Left lobe of liver (tissue), 2 donors: ENCODE data around the gene DGKB. TPM values are rescaled to one million over a fixed set of nuclear protein-coding genes. Genes with fewer than 3 reads are reported as not detected.

Experiments used
- ATAC-seq: fragments of 200-7000 bp; cut with Tn5 transposase; one replicate; pipeline ENCODE4 v1.9.1; 2020; ENCODE audit warnings: mild to moderate bottlenecking, moderate library complexity
- DNase-seq: peaks from one replicate; pipeline ENCODE4 v3.0.0-alpha.2; 2020; ENCODE audit warnings: low spot score
- total RNA-seq: library from RNA; stranded (reverse); gene quantifications from one replicate; pipeline ENCODE4 v1.2.1, GENCODE V29; 2021
- donor health status: DM: no; HTN: no; CAD: no; lungs with moderate emphysema.
- donor health status: DM: no; HTN: yes; CAD: no.

The DGKB gene
- total RNA-seq, 1 donor from 2014 or later = 0.33 TPM

DNA sequence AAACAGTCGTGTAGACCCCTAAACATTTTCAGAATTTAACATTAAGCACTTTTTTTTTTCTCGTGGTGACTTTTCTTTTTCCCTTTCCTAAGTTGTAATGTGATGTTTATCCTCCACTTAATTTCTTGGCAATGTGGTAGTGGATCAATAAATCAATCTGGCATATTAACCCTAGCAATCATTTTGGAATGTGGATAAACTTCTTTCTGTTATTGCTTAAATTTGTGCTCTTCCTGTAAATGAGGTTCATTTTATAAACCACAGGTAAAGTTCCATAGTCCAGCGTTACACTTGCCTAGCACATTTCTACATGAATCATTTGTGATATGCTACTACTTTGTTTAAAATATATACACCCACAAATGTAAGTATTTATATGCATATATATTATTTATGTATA, 665.7 kb downstream of the DGKB start:
- ATAC-seq = peak; percentile 52
- DNase-seq = no peak

DNA sequence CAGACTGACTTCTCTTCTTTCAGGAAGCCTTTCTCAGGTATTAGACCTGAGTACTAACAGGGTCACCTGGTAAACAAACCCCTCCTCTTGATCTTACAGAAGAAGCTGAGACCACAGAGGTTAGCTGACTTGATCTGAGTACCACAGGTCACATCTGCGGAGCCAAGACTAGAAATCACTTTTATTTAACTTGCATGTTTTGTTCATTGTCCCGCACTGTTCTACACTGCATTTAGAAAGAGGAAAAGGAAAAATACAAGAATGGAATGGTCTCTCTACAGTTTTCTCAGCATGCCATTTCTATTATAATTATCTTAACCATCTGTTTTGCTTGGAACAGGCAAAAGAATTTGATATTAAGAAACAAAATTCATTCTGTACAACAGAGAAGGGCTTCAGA, 667.5 kb downstream of the DGKB start:
- DNase-seq = no peak
- ATAC-seq = peak; percentile 48

DNA sequence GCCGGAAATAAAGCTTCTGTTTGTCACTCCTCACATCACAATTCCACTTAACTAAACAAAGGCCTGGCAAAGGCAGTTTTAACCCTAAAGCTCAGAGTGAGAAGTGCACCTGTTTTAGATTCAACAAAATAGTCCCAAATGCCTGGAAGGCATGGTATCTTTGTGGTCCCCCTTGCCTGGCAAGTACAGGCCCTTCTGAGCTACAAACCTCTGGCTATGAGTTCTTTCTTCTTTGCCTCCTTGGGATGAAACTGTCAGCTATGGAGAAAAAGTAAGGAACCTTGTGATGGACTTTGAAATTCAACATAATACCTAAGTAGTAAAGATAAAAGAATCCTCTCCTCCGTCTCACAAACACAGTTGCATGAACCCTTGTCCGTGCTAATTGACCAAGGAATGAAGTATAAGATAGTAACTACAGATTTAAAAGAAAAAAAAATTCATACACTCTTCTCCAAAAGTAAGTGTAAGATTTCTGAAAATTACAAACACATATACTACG, 668.6 kb downstream of the DGKB start:
- no peak for DNase-seq
- no peak for ATAC-seq

DNA sequence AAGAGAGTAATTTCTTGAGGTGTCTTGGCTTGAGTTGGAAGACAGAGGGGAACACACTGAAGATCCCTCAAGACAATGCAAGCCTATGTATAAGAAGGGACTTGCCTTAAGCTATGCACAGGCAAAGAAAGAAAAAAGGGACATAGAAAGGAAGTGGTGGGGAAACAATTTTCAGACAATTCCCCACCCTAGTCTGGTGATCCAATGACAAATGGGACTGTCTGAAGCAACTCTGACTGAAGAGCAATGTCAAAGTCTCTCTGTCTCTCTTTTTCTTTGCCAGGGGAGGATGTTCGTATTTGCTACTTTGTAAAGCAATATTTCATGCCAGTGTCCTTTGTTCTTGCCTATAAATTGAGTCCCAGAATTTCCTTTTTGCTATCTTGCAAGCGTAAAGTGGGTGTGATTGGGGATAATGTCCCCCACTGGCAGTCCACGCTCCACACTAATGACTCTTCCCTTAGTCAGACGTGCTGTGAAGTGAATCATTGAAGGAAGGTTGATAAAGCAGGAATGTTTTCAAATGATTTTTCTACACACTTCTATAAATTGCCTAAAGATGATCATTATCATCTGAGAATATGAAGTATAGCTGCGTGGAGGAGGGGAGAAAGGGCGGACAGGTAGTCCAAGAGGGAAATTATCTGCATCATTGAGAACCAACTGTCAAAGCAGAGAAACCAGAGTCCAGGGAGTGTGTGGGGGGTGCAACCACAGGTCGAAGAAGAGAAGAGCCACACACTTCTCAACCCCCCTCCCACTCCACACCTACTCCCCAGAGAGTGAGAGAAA, 669.3 kb downstream of the DGKB start:
- ATAC-seq (no peak), DNase-seq (no peak)

DNA sequence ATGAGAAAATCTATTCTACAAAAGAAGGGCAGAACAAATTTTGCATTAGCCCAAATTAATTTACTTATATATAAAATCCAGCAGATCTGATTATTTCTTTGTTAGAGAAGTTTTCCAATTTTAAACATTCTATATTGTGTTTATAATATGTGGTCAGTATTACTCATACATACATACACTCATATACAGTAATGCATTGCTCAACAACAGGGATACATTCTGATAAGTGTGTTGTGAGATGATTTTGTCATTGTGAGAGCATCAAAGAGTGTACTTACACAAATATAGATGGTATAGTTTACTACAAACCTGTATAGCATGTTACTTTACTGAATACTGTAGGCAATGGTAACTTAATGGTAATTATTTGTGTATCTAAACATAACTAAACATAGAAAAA, 673.5 kb downstream of the DGKB start:
- no peak for DNase-seq
- ATAC-seq = no peak

DNA sequence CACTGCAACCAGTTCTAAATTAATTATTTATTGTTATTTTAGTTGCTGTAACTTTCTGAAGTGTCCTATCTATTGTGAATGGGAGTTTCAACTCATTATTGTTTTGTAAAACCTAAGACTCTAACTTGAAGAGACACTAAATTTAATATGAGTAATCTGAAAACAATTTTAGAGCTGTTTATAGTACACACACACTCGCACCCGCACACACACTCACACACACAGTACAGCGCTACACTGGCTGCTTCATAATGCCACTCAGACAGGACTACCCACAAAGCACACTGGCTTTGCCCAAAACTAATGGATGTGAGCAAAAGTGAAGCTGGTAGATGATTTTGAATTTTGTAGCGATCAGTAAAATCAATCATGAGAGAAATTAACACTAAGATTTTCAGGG, 674.2 kb downstream of the DGKB start:
- DNase-seq (no peak), ATAC-seq (no peak)

DNA sequence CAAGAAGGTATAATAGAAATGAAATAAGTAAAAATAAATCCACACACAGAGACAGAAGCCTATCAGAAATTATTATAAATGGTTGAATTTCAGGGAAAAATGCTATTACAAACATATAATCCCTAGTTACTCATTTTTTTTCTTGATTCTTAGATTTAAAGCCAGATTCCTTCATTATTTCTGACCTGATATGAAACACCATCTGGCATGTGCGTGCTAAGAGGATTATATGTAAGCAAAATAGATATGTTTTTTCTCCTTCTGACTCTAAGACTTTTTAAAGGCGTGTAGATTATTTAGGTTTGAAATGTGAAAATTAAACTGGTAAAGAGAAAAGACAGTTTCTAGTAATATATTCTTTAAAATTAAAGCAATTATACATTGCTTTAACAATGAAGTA, 676.4 kb downstream of the DGKB start:
- ATAC-seq (no peak), DNase-seq (no peak)

DNA sequence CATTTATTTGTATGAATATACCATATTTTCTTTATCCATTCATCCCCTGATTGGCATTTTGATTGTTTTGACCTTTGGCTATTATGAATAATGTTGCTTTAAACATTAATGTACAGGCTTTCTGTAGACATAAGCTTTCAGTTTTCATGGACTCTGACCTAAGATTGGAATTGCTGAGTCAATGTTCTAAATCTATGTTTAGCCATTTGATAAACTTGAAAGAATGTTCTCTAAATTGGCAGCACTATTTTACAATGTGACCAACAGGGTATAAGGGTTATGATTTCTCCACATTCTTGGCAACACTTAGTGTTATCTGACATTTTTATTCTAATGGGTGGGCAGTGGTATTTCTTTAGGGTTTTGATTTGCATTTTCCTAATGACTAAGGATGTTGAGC, 683.4 kb downstream of the DGKB start:
- ATAC-seq (peak; percentile 74), DNase-seq (no peak)

DNA sequence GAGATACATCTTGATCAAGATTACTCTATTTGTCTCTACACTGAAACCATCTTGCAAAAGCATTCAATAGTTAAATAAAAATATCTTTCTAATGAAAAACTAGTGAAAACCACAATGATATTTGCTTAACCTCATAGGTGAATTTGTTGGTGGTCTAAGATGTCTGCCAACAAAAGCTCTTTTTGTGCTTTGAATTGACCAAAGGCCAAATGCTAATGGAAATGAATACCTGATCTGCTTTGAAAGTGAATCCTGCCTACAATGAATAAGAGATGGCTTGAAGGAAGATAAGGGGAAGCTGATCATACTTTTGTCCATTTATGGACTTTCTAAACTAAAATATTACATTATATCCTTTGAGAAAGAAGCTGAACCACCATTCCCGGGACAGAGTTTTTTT, 684.2 kb downstream of the DGKB start:
- no peak for ATAC-seq
- DNase-seq = no peak

DNA sequence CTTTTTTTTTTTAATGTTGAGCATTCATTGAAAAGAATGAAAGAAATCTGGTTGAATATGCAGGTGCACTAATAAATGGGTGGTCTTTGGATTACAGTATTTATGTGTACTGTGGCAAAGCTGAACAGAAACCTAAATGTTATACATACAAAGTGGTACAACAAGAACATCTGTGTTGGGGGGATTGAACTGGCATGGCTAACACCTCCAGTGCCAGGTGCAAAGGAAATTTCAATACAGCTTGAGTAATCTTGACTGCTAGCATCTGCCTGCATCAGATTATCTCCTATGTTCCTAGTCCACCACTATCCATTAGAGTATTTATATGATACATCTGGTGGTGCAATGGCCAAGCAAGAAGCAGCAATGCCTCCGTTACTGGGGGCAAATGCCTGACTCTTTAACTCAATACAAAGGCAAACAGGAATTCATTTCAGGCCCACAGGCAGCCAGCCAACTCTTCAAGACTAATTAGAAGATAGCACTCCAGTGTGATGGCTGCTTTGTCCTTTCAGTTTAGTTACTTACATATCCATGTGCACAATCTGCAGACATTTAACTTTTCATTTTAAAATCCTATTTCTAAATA, 692.6 kb downstream of the DGKB start:
- DNase-seq = no peak
- no peak for ATAC-seq

DNA sequence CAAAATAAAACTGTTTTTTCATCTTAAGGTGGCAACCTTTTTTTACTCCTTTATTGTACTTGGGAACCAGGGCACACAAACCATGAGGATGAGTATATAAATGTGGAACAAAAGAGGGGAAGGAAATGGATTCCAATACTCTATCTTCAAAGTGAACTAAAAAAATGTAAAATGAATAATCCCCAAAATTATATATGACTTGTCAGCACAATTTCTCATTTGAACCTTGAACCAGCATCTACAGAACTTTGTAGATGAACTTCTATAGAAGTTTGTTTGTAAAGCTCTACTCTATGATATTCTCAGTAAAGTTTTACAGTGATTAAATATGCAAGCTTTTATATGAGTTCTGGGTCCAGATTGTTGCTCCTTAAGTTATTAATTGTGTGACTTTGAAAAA, 694.8 kb downstream of the DGKB start:
- no peak for DNase-seq
- no peak for ATAC-seq

DNA sequence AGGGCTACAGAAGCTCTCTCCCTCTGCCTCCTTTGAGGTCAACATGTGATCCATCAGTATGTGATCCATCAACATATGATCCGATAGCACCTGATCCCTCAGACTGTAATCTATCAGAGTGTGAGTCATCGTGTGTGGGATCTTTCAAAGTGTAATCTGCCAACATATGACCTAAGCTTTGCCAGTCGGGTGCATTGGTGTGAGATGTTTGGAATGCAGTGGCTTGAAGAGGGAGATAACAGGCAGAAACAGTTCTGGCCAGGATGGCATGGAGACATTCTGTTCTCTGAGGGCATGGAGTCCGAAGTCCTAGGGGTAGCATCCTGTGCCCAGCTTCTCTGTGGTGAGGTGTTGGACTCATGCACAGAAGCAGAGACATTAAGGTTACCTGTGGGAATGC, 695.4 kb downstream of the DGKB start:
- no peak for DNase-seq
- no peak for ATAC-seq

DNA sequence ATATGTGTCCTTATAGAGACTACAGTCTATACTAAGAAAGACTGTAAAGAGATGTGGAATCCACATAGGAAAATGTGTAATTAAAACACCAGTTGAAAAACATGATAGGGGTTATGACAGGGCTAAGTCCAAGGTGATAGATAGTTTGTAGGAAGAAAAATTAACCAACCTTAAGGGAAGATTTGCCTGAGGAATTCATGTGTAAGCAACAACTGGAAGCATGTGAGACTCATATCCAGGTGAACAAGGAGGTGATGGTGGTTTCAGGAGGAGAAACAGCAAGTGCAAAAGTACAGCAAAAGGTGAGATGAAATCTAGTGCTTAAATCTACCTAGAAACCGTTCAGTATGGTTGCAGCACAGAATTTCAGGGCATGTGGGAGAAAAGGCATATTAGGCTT, 696.4 kb downstream of the DGKB start:
- ATAC-seq = no peak
- no peak for DNase-seq

DNA sequence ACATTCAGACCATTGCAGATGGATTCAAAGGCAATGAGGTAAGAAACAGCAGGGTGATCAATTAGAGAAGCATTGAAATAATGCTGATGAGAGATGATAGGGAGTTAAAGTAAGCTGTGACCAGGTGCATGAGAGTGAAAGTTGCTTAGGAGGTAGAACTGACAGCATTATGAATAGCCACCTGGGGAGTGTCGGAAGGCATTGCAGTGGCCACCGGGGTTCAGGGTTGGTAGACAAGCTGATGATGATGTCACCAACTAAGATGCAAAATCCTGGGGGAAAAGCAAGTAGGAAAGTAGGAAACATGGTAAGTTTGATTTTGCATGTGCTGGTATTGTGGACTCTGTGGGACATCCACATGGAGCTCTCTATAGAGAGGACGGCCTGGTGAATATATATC, 701.2 kb downstream of the DGKB start:
- DNase-seq (no peak), ATAC-seq (no peak)

DNA sequence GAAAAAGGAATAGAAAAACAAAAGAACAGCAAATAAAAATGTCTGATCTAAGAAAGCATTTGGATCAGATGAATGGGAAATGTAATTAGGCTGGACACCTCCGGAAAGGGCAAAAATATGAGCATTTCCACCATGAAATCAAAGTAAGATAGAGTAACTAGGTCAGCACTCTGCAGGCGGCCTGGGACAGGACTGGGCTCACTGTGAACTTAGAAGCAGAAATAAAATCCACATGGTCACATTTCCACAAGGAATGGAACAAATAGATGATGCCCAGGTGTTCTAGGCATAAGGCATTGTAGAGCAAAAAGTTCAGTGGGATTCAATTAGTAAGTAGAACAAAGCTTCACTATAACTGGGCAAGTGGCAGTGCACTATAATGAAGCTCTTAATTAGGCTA, 703.2 kb downstream of the DGKB start:
- no peak for ATAC-seq
- DNase-seq = no peak

DNA sequence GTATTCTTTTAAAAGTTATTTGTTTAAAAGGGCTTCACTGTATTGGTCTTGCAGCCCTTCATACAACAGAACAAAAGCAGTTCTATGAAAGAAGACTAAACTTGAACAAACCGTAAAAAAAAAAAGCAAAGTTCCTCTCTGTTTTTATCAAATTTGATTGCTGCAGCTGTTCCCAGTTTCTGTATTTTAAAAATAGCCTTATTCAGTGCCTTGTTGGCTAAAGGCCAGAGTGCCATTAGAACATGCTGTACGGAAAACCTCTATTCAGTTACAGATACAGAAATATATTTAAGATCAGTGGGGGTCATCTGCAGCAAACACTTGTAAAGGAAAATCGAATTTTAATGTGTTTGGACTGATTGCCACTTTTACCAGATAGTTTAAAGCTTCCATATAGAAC, 705.3 kb downstream of the DGKB start:
- DNase-seq (no peak), ATAC-seq (no peak)

DNA sequence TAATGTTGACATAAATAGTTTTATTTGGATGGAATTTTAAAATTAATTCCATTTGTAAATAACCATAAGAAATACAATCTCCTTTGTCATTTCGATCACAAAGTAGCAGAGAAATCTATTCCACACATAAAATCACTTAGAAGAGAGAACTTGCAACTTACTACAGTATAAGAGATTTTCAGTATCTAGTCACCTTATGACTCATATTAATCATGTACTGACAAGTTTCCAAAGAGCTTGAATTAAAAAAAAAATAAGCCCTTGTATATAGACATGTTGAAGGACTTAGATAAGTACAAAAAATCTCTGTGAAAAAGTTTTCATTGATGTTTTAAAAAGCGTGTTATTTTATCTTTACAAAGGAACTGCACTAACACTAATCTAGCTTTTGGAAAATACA, 706.0 kb downstream of the DGKB start:
- DNase-seq (no peak), ATAC-seq (no peak)

DNA sequence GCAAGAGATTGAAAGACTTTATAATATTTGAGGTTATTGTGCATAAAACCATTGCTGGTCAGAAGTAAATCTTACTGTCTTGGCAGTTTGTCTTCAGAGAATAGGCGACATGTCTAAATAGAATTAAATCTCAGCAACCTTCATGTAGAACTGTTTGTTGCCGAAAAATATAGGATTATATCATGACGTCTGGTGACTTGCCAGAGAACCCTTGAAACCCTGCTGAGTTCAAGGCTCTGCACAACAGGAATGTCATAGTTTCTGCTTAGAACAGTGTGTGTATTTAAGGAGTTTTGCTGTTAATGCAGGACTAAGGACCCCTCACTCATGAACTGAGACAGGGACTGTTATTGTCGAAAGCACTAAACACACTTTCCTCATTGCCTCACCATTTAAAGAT, 706.7 kb downstream of the DGKB start:
- ATAC-seq = no peak
- DNase-seq = no peak

DNA sequence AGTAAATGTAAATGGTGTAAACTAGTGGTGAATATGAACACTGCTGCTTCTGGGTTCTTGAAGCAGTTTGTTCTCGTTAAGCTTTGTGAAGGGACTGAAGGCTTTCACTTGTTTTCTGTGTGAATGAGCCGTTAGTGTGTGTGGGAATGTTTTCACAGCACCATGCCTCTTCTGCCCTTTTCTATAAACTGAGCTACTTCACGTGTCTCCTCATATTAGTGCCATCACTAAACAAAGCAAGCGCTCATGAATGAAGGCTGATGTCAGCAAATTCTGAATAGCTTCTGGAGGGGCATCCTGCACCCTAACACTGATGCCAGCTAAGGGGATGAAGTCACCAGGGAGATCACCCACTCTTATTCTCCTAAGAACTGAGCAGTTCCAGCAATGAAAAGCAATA, 707.5 kb downstream of the DGKB start:
- DNase-seq = no peak
- no peak for ATAC-seq

DNA sequence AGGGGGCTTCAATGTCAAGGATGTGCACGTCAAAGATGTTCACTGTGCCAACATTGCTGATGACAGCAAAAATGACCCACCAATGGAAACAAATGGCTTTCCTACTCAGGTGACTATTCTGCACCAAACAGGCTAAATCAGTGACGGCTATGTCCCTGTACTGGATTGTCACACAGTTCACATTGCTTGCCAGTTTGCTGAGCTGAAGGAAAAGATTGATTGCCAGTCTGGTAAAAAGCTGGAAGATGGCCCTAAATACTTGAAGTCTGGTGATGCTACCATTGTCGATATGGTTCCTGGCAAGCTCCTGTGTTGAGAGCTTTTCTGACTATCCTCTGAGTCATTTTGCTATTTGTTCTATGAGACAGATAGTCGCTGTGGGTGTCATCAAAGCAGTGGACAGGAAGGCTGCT, 710.9 kb downstream of the DGKB start:
- ATAC-seq (no peak), DNase-seq (no peak)

DNA sequence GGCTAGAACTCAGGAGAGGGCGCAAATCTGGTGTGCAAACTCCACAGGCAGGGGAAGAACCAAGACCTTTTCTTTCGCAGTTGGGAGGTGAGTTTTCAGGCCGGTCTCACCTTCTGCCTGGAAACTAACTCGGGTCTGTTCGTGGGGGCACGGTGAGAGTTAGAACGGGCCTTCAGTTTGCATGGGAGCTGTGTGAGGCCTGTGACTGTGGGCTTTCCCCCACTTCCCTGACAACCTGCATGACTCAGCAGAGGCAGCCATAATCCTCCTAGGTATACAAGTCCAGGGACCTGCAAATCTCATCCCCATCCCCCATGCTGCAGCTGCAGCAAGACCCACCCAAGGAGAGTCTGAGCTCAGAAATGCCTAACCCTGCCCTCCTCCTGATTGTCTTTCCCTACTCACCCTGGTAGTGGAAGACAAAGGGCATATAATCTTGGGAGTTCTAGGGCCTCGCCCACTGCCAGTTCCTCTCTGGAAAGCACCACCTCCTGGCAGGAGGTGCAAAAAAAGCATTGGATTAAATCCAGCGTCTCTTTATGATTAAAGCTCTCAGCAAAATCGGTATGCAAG, 718.2 kb downstream of the DGKB start:
- no peak for DNase-seq
- no peak for ATAC-seq

DNA sequence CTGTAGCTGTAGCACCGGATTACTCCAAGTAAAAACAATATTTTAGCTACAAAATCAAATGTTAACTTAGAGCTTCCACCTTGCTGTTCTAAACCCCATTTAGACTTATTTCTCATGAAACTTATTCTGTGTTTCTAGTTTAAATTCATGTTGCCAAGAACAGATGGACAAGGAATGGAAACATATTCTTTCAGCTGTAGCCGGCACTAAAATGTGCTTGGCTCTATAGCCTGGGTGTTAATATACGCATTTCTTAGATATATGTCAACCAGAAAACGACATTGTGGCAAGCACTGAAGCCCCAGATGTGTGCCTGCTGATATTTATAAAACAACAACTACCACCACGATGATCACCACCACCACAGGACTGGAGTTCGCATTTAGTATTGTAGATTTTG, 722.8 kb downstream of the DGKB start:
- ATAC-seq = no peak
- DNase-seq = no peak
